AG04449 (cell line): Measurements from ENCODE around the gene C9orf50.

Source experiments
- CTCF ChIA-PET: fragments of 350-600 bp; formaldehyde crosslinking; extraction: SDS; loops from one replicate; lab custom pipeline; 2021; ENCODE audit warnings: antibody characterized with exemption; lab: Yijun Ruan, JAX
- POLR2A ChIA-PET: fragments of 400-600, 350-600 bp; formaldehyde crosslinking; extraction: SDS; loops from one replicate; lab custom pipeline; 2020; ENCODE audit warnings: antibody characterized with exemption, inconsistent platforms; lab: Yijun Ruan, JAX
- DNase-seq: peaks from one replicate; pipeline ENCODE4 v3.0.0-alpha.2; 2010; ENCODE audit warnings: low read depth, low spot score
- H3K4me3 ChIP-seq: 2 replicates; pipeline ENCODE4 v1.5.1; 2011; ENCODE audit warnings: low read depth, mild to moderate bottlenecking, control low read depth, low read length
- CTCF ChIP-seq: IDR thresholded peaks from one replicate; pipeline ENCODE4 v1.5.1; 2011; ENCODE audit warnings: mild to moderate bottlenecking, moderate library complexity, low read length, control low read depth, inconsistent platforms; ENCODE audit not compliant: insufficient read depth; ENCODE audit errors: missing control alignments

C9orf50 gene

GRCh38 chr9:129649726-129650679, 29.1 kb upstream of the C9orf50 start:
- no peak for DNase-seq
- no peak overlapping the region for H3K4me3 ChIP-seq
- ChIA-PET POLR2A (no interaction called here), CTCF (interaction anchor here (0.9 to 1.0 kb wide), 2 partner anchors 51 to 140 kb away, joined by 3 read pairs; no protein-coding TSS in a partner anchor)
- no peak for TF ChIP-seq CTCF

- DNase-seq: no peak
- ChIA-PET POLR2A (no interaction called here), CTCF (no interaction called here)
- H3K4me3 ChIP-seq: no peak overlapping the region
- TF ChIP-seq CTCF: no peak
These were observed 27.8 kb upstream of the C9orf50 start for GRCh38 chr9:129648764-129649115.

- CTCF ChIA-PET: interaction anchor here (14.5 kb wide), 1 partner anchor 138 kb away, joined by 267 read pairs; no protein-coding TSS in a partner anchor
- POLR2A ChIA-PET: no interaction called here
- no peak for DNase-seq
- no peak overlapping the region for H3K4me3 ChIP-seq
- TF ChIP-seq CTCF: no peak
These were observed 27.3 kb upstream of the C9orf50 start for GRCh38 chr9:129648092-129648763.

- CTCF ChIA-PET: interaction anchor here (14.5 kb wide), 1 partner anchor 138 kb away, joined by 267 read pairs; no protein-coding TSS in a partner anchor
- TF ChIP-seq CTCF: no peak
- H3K4me3 ChIP-seq: no peak overlapping the region
- POLR2A ChIA-PET: no interaction called here
- DNase-seq: no peak
These were observed 26.7 kb upstream of the C9orf50 start for GRCh38 chr9:129647635-129648034.

- no peak for DNase-seq
- H3K4me3 ChIP-seq: no peak overlapping the region
- POLR2A ChIA-PET: no interaction called here
- no peak for TF ChIP-seq CTCF
- CTCF ChIA-PET: interaction anchor here (0.8 to 14.5 kb wide), 5 partner anchors 10 to 139 kb away, joined by 3 to 267 read pairs (median 3); no protein-coding TSS in a partner anchor
These were observed 25.8 kb upstream of the C9orf50 start for GRCh38 chr9:129646654-129647053.

GRCh38 chr9:129646252-129646651, 25.4 kb upstream of the C9orf50 start:
- POLR2A ChIA-PET: no interaction called here

More at GRCh38 chr9:129646252-129646651, 25.4 kb upstream of the C9orf50 start:
- H3K4me3 ChIP-seq: no peak overlapping the region
- CTCF ChIA-PET: interaction anchor here (0.8 to 14.5 kb wide), 5 partner anchors 10 to 140 kb away, joined by 3 to 267 read pairs (median 3); no protein-coding TSS in a partner anchor
- TF ChIP-seq CTCF: no peak
- no peak for DNase-seq
